GM19099 (cell line): Measurements from ENCODE around the gene SAMD4B.

Source experiments
- POLR2A ChIP-seq: IDR thresholded peaks from 3 replicates; pipeline ENCODE4 v1.6.1; 2011; ENCODE audit warnings: low read depth; ENCODE audit not compliant: insufficient read length; ENCODE audit errors: extremely low read depth

The SAMD4B gene

DNA sequence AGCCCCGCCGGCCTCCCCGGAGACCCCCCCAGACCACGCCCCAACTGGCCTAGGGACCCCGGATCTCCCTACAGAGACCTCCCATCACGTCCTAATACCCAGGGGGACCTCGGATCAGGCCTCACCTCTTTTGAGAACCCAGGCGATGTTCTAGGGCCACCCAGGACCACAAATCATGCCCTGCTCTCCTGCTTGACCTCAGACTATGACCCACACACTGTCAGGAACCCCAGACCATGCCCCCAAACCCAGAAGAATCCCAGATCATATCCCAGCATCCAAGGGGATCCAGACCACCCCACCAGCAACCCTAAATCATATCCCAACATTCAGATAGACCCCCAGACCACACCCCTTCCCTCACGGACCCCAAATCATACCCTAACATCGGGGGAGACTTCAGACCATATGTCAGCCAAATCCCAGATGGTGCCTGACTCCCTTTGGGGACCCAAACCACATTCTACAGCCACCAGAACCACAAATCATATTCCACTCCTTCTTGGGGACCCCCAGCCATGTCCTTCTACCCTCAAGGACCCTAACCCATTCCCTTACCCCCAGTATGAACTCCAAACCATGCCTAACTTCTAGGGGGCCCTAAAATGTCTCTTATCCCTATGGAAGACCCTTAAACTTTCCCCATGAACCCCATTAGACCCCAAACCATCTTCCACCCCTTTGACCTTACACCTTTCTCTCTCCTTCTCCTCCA lies 20.9 kb upstream of the SAMD4B start:
- TF ChIP-seq POLR2A = no peak

DNA sequence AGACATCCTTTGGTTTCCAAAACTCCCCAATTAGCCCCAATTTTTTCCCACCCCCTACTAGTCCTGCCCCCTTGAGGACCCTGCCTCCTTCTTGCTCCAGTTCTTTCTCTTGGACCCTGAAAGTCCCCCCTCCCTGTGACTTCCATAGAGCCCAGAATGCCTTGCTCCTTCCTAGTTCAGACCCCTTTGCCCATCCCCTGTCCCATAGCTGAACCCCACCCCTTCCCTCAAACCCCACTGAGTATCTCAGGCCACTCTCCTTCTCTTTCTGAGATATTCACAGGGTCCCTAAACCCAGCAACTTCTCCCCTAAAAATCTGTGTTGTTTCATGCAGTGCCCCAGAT lies 20.4 kb upstream of the SAMD4B start:
- no peak for TF ChIP-seq POLR2A

DNA sequence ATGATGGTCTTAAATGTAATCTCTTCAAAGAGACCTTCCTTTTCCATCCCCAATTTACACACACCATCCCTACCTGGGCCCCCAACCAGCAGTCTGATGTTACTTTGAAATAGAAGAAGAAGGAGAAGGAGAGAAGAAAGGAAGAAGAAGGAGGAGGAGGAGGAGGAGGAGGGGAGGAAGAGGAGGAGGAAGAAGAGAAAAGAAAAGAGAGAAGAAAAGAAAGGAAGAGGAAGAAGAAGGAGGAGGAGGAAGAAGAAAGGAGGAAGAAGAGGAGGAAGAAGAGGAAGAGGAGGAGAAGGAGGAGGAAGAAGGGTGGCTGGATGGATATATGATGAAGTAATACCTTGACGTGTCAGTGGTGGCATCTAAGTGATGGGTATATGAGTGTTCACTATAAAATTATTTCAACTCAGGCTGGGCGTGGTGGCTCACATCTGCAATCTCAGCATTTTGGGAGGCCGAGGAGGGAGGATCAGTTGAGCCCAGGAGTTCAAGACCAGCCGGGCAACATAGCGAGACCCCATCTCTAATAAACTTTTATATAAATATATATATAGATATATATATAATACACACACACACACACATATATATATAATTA lies 17.9 kb upstream of the SAMD4B start:
- no peak for TF ChIP-seq POLR2A

DNA sequence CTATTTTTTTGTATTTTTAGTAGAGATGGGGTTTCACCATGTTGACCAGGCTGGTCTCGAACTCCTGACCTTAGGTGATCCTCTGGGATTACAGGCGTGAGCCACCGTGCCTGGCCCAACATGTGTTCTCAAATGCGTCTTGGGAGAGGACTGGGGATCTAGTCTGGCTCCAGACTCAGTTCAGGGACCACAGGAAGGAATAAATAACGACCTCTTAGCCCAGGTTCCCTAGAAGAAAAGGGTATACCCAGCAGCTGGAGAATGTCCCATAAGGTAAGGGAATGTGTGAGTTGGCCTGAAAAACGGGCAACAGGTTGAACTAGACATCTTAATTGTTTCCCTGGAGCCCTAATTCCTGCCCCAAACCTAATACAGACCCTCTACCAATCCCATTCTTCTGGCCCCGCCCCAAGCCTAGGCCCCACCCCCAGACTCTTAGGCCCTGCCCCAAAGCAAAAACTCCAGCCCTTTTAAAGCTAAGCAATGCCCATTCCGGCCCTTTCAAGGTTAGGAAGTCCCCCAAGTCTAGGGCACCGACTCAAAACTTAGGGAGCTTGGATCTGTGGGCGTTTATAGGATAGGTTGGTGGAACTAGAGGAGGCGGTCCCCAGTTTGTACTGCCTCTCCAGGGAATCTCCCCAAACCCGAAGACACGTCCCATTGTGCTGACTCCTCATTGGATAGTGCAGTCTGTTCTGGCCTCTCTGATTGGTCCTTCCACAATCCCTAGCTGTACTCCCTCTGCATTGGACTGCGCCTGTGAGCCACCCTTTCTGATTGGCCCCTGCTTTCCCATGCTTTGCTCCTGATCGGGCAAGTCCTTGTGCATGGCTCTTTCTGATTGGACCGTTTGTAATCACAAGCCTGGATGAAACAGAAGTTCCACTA lies 16.2 kb upstream of the SAMD4B start:
- no peak for TF ChIP-seq POLR2A

DNA sequence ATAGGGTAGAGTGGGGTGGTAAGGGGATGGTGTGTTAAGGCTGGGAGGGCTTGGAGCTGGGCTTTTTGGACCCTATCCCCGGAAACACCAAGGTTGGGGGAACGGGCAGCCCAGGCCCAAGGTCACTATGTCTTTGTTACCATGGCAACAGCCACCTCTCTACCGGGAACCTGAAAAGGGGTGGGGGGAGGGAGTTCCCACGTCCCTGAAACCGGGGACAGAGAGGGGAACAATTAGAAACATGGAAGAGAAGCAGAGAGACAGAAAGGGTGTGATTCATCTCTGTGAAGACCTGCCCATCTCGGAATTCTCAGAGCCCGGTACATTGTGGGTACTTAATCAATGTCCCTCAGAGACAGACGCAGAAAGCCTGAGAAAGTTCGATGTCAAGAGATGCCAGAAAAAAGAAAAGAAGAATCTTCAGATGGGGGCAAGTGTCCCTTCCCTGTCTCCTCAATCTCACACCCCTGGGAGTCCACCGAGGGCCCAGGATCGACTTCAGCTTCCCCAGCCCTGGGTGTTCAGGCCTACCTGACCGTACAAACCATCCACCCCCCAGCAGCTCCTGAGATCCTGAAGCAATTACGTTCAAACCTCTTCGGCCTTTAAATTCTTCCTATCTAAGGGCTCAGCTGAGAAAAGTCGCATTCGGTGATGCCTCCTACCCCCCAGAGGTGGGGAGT lies 14.7 kb upstream of the SAMD4B start:
- no peak for TF ChIP-seq POLR2A

DNA sequence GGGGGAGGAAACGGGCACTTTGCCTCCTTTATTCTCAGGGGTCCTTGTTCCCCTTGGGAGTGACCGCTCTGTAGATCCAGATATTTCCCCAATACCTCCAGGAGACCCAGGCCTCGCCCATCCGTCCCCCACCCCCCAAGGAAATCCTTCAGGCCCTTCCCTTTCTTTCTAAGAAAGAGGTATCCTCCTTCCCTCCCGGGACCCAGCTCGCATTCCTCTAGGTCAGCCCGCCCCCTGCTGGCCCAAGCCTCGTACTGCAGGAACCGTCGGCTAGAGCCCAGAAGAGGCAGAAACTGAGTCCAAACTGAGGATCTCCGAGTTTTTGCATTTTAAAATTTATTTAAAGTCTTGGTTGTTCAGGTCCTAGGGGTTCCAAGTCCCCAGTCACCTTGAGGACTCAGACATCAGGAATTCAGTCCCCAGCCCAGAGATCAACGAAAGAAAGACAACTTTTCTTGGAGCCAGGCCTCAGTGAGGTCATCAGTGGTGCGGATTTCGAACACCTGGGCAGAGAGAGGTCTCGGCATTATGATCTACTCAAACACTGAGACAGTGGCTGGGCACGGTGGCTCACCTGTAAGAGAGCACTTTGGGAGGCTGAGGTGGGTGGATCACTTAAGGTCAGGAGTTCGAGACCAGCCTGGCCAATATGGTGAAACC lies 14.0 kb upstream of the SAMD4B start:
- no peak for TF ChIP-seq POLR2A

DNA sequence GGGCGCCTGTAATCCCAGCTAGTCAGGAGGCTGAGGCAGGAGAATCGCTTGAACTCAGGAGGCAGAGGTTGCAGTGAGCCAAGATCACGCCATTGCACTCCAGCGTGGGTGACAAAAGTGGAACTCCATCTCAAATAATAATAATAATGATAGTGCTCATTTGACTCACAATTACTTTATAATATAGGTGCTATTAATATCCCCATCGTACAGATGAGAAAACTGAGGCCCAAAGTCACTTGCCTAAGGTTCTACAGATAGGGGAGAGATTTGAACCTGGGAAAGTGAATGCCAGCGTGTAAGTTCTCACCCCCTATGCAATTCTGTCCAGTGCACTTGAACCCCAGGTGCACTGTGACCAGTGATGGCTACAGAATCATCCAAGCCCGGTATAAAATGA lies 12.3 kb upstream of the SAMD4B start:
- TF ChIP-seq POLR2A = no peak

DNA sequence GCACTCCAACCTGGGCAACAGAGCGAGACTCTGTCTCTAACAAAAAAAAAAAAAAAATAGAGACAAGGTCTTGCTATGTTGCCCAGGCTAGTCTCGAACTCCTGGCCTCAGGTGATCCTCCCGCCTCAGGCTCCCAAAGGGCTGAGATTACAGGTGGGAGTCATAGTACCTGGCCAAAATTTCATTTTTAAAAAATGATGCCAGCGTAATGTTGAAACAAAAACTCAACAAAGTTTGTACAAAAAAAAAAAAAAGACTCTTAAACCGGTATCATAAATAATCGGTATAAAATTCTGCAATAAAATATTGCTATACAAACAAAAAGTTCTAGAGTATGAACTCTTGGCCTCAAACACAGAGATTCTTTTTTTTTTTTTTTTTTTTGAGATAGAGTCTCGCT lies 9.9 kb upstream of the SAMD4B start:
- TF ChIP-seq POLR2A = no peak

DNA sequence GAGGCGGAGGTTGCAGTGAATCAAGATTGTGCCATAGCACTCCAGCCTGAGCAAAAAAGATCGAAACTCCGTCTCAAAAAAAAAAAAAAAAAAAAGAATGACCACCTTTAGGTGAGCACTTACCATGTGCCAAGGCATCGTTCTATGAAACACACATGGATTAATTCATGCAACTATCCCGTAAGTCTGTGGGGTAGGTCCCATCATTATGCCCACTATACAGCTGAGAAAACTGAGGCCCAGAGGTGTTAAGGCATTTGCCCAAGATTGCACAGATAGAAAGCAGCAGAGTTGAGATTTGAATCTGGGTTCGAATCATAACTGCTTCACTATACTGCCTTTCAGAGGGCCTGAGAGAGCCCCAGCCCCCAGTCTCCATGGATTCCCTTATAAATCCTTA lies 8.7 kb upstream of the SAMD4B start:
- no peak for TF ChIP-seq POLR2A

DNA sequence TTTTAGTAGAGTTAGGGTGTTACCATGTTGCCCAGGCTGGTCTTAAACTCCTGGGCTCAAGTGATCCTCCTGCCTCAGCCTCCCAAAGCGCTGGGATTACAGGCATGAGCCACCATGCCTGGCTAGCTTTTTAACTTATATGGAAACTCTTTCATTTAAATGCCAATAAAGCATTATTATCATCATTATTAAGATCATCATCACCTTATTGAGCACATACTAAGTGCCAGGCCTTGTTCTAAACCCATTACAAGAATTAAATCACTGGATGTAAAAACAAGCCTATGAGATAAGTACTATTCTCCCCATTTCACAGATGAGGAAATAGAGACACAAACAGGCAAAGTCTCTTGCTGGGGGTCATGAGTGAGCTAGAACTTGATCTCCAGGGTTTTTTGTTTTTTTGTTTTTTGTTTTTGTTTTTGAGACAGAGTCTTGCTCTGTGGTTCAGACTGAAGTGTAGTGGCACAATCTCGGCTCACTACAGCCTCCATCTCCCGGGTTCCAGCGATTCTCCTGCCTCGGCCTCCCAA lies 7.7 kb upstream of the SAMD4B start:
- TF ChIP-seq POLR2A = no peak

DNA sequence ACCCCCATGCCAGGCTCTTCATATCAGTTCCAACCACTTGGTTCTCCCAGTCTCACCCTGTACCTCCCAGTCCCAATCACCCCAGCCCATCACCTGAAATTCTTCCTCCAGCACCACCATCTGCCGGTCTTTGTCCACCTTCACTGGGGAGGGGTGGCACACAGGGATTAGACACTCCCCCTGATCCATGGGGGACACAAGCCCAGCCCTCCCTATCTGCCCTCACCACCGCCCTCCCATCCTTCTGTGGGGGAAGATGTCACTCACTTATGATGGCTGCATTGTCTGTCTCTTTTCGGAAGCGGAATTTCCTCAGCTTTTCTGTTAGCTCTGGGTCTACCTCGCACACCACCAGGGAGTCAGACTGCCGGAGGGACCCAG lies 7.1 kb upstream of the SAMD4B start:
- no peak for TF ChIP-seq POLR2A

DNA sequence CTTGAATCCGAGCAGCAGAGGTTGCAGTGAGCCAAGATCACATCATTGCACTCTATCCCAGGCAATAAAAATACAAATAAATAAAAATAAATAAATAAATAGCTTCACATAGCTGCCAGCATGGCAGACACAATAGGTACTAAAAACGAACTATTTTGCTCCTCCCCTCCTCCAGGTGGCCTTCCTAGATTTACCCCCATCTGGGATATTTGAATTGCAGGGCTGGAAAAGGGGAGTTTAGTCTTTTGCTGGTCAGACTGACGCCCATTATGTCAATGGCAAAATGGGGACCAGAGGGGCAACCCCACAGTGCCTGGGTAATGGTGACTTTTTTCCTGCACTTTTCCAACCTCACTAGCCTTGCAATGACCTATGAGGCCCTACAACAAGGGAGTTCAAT lies 5.7 kb upstream of the SAMD4B start:
- TF ChIP-seq POLR2A = no peak

DNA sequence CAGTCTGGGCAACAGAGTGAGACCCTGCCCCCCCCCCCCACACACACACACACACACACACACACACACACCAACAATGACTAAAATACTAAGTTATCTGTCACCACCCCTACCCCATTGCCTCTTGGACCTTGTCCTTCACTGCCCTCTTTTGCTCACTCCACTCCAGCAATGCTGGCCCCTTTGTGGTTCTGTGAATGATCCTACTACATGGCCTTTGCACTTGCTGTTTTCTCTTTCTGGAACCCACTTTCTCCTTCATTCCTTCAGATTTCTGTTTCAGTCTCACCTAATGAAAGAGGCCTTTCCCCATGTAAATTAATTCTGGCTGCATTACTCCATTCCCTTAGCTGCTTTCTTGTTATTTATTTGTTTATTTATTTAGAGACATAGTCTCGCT lies 2.5 kb upstream of the SAMD4B start:
- TF ChIP-seq POLR2A = no peak

DNA sequence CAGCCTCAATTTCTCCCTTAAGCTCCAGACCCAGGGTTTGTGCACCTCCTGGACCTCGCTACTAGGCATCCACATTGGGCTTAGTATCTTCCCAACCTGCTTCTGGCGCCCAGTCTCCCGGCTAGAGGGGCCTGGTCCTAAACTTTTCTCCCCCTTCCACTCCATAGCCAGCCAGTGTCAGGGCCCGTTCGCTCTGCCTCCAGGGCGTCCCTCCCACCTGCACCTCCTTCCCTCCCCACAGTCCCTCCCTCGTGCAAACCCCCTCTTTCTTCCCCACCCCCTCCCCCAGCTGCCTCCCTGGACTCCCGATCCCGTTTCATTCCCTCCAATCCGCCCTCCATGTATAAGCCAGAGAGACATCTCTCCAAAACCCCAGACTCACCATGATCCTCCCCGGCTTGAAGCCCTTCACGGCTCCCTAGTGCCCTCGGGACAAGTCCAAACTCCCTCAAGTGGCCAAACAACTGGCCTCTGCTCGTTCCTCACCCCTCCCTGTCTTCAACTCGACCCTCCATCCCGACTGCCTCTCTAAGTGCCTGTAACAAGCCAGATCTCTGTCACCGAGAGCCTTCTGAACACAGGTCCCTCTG lies 997 bp upstream of the SAMD4B start:
- TF ChIP-seq POLR2A = no peak
